ENCODE data around the gene SIRT4. TPM values are rescaled to one million over a fixed set of nuclear protein-coding genes. Genes with fewer than 3 reads are reported as not detected.

SIRT4 gene
- total RNA-seq, 1 experiment from 2014 or later, result 2.1 TPM

DNA sequence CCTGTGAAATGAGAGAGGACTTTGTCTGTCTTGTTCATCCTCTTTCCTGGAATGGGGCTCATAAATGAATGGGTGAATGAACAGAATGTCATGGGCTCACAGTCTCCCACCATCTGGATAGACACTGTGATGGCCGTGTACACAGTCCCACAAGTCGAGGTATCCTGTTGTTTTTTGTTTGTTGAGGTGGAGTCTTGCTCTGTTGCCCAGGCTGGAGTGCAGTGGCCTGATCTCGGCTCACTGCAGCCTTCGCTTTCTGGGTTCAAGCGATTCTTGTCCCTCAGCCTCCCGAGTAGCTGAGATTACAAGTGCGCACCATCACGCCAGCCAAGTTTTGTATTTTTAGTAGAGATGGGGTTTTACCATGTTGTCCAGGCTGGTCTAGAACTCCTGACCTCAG is 41.6 kb downstream of the SIRT4 start:
- Mint-ChIP-seq H3K27me3 (ENCODE audit: low read depth) (peaks cover 4% of the 10 kb centered on the region), H3K4me3 (no peak overlapping the region), H3K36me3 (ENCODE audit: insufficient read depth in 1 of 3, low read depth in 3 of 3) (peaks cover 16 to 45% (median 42%) of the 10 kb centered on the region in 3 experiments; a peak in 5 of 7 replicates), H3K9me3 (peaks cover under 1 to 3% of the 10 kb centered on the region in 2 experiments), H3K27ac (peak overlapping the region in 1 of 3 experiments; percentile 84; a peak in 3 of 7 replicates), H3K4me1 (peaks cover 0 to 17% of the 10 kb centered on the region in 2 experiments; a peak in 2 of 4 replicates)
- TF ChIP-seq, protein P1, sequence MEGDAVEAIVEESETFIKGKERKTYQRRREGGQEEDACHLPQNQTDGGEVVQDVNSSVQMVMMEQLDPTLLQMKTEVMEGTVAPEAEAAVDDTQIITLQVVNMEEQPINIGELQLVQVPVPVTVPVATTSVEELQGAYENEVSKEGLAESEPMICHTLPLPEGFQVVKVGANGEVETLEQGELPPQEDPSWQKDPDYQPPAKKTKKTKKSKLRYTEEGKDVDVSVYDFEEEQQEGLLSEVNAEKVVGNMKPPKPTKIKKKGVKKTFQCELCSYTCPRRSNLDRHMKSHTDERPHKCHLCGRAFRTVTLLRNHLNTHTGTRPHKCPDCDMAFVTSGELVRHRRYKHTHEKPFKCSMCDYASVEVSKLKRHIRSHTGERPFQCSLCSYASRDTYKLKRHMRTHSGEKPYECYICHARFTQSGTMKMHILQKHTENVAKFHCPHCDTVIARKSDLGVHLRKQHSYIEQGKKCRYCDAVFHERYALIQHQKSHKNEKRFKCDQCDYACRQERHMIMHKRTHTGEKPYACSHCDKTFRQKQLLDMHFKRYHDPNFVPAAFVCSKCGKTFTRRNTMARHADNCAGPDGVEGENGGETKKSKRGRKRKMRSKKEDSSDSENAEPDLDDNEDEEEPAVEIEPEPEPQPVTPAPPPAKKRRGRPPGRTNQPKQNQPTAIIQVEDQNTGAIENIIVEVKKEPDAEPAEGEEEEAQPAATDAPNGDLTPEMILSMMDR (conservative IDR thresholded peaks at IDR 0.05), result no peak
- H3K23me2 ChIP-seq (ENCODE audit: insufficient read length, low read depth, low read length, poor library complexity, severe bottlenecking), result no peaks in the 10 kb centered on the region
- H3K27me3 ChIP-seq (ENCODE audit: insufficient read depth, low read length), result no peaks in the 10 kb centered on the region
- no peak overlapping the region for H3K4me2 ChIP-seq (ENCODE audit: insufficient read depth, insufficient read length, low read length)
- H2BK20ac ChIP-seq (ENCODE audit: low read depth, low read length, poor library complexity, severe bottlenecking), result no peak overlapping the region
- no peak overlapping the region for H2BK12ac ChIP-seq (ENCODE audit: insufficient read length, low read depth, low read length)
- H3K27ac ChIP-seq (ENCODE audit: insufficient read length, low read depth, low read length), result no peak overlapping the region
- WGBS (ENCODE audit: extremely low coverage, insufficient read length, low lambda C conversion rate), result no CpG with 5 or more reads among the region's 8 CpGs
- H3T11ph ChIP-seq (ENCODE audit: low read length), result no peak overlapping the region
- no peaks in the 10 kb centered on the region for H4K20me1 ChIP-seq (ENCODE audit: control insufficient read depth, insufficient read depth, insufficient read length)
- no peak overlapping the region for H4K8ac ChIP-seq (replicated peaks; ENCODE audit: insufficient read length, low read depth, low read length)
- H3K79me1 ChIP-seq (ENCODE audit: insufficient read depth, low read depth, low read length, poor library complexity, severe bottlenecking), result no peaks in the 10 kb centered on the region
- H3K79me2 ChIP-seq (ENCODE audit: insufficient read depth, low read length), result no peaks in the 10 kb centered on the region
- H3K56ac ChIP-seq (ENCODE audit: insufficient read length, low read depth, low read length), result no peak overlapping the region
- H3K9me3 ChIP-seq (ENCODE audit: control insufficient read depth, low read depth, low read length), result no peaks in the 10 kb centered on the region
- H3K9ac ChIP-seq (ENCODE audit: extremely low read depth, insufficient read length, low read length), result no peak overlapping the region
- no peak overlapping the region for H2BK15ac ChIP-seq (ENCODE audit: low read depth, low read length)
- no peak overlapping the region for H2BK120ac ChIP-seq (ENCODE audit: low read depth, low read length, poor library complexity, severe bottlenecking)
- no peak overlapping the region for H2AFZ ChIP-seq (ENCODE audit: low read length)
- H3K4me1 ChIP-seq (ENCODE audit: insufficient read depth, low read length), result no peaks in the 10 kb centered on the region
- no peak for DNase-seq
- no peak overlapping the region for H3K14ac ChIP-seq (ENCODE audit: insufficient read depth, low read length)
- H4K91ac ChIP-seq (ENCODE audit: insufficient read length, low read depth, low read length), result no peak overlapping the region
- H3K4ac ChIP-seq (ENCODE audit: low read depth, low read length), result no peak overlapping the region
- H3K18ac ChIP-seq (ENCODE audit: insufficient read length, low read depth, low read length), result no peak overlapping the region
- no peak overlapping the region for H4K5ac ChIP-seq (ENCODE audit: insufficient read length, low read depth, low read length)
- no peak overlapping the region for H2AK5ac ChIP-seq (ENCODE audit: insufficient read length, low read length)
- no peak overlapping the region for H2BK5ac ChIP-seq (ENCODE audit: insufficient read length, low read length)
- H3K23ac ChIP-seq (ENCODE audit: insufficient read length, low read depth, low read length), result no peak overlapping the region

All from H9 (cell line).